ENCODE data around the gene NFATC3.

Gene NFATC3

DNA sequence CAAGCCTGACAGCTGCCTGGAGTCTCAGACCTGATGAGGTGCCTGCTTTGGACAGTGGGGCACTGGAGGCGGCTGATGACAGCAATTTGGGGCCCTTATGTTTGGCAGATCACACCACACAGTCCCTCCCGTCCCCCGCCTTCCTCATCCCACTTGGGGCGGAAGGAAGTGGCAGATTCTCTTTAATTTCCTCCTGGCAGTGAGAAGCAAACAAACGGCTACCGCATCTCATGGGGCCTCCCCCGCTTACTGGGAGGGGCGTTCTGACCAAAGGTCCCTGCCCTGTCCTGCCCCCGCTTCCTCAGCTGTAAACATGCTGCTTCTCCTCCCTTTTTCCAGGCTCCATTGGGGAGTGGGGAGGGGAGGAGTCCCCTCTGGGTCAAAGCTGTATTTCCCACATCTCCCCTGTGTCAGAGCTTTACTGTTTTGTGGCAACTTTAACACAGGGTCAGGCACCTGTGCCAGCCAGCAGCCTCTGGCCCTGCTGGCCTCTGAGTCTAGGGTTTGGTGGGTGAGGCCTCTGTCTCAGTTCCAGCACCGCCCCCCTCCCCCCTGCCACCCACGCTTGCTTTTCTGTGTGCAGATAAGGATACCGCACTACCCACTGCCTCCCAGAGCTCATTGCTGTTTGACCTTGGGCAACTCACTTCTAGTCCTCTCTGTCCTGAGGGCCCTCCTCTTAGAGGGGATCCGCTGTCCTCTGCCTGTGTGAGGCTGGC, 5.4 kb upstream of the NFATC3 start:
- Mint-ChIP-seq H3K9me3 (no peaks in the 10 kb centered on the region), H3K4me1 (peaks cover 88% of the 10 kb centered on the region), H3K4me3 (peak overlapping the region; percentile 49), H3K27ac (peak overlapping the region; percentile 67), H3K36me3 (peaks cover 31% of the 10 kb centered on the region), H3K27me3 (no peaks in the 10 kb centered on the region)
- ATAC-seq: peak; percentile 66

GRCh38 chr16:68081861-68082628, 3.1 kb upstream of the NFATC3 start:
- Mint-ChIP-seq H3K4me3 (no peak overlapping the region), H3K4me1 (peaks cover 75% of the 10 kb centered on the region), H3K9me3 (no peaks in the 10 kb centered on the region), H3K36me3 (peaks cover 14% of the 10 kb centered on the region), H3K27me3 (no peaks in the 10 kb centered on the region), H3K27ac (peak overlapping the region; percentile 67)
- no peak for ATAC-seq

DNA sequence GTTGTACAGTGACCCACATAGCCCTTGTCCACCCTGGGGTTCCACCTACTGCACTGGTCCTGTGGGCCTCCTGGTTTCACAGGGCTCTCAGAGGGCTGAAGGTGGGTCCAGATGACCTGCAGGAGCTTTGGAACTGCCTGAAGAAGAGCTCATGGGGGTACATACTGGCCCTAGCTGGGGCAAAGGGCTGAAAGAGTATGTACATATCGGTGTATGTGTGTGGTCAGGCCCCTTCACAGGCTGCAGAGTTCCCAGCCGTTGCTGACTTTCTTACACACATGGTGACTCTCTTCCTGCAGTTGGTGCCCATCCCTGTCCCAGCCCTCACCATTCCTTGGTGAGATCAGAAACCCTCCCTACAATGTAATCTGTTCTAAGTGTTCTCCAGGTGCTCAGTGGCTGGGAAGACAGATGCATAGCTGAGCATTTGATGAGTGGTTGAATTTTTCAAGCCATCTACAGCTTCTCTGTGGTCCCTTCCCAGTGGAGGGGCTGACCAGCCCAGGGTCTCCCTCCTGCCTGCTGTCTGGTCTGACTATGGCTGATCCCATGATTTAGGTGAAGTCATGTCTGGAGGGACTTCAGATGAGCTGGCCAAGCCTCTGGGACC, 2.4 kb upstream of the NFATC3 start:
- peaks cover 11% of the 10 kb centered on the region for H3K36me3 Mint-ChIP-seq
- peak overlapping the region; percentile 67 for H3K27ac Mint-ChIP-seq

GRCh38 chr16:68083239-68083781, 1.9 kb upstream of the NFATC3 start:
- no peaks in the 10 kb centered on the region for H3K27me3 Mint-ChIP-seq
- peaks cover 5% of the 10 kb centered on the region for H3K36me3 Mint-ChIP-seq
- no peak overlapping the region for H3K4me3 Mint-ChIP-seq
- no peaks in the 10 kb centered on the region for H3K9me3 Mint-ChIP-seq
- peaks cover 67% of the 10 kb centered on the region for H3K4me1 Mint-ChIP-seq
- no peak for ATAC-seq
- H3K27ac Mint-ChIP-seq: peak overlapping the region; percentile 67

More for the DNA sequence above, 2.4 kb upstream of the NFATC3 start:
- Mint-ChIP-seq H3K27me3 (no peaks in the 10 kb centered on the region), H3K4me1 (peaks cover 73% of the 10 kb centered on the region), H3K9me3 (no peaks in the 10 kb centered on the region), H3K4me3 (no peak overlapping the region)
- ATAC-seq: no peak

DNA sequence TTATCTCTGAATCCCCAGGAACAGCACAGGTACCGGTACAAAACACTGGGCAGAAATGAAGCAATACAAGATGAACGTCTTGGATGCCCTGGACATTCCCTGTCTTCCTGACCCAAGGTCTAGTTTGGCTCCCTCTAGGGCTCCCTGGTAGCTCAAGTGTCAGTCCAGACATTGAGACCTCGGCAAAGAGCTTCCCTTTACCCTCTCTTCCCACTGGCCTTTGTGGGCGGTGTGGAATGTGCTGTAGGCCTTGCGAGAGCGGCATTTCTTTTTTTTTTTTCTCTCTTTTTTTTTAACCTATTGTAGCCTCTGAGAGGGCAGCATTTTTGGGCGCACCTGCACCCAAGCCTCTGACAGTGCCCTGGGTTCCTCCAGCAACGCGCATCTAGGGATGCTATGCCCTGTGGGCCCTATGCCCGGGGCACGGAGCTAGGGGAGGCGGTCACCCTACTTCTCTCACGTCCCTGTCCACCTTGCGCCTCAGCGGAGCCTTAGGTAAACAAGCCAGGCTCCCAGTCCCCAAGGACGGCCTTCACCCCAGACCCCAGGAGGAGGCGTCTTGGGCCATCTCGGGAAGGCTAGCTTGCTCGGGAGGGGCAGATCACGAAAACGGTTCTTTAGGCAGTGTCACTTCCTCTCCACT, 1.2 kb upstream of the NFATC3 start:
- Mint-ChIP-seq H3K27me3 (no peaks in the 10 kb centered on the region), H3K4me3 (peak overlapping the region; percentile 85), H3K9me3 (no peaks in the 10 kb centered on the region), H3K4me1 (peaks cover 67% of the 10 kb centered on the region), H3K27ac (peak overlapping the region; percentile 67), H3K36me3 (no peaks in the 10 kb centered on the region)
- no peak for ATAC-seq

GRCh38 chr16:68084504-68085258, 489 bp upstream of the NFATC3 start:
- Mint-ChIP-seq H3K9me3 (no peaks in the 10 kb centered on the region), H3K36me3 (no peaks in the 10 kb centered on the region), H3K4me1 (peaks cover 67% of the 10 kb centered on the region), H3K4me3 (peak overlapping the region; percentile 85), H3K27ac (peak overlapping the region; percentile 67), H3K27me3 (no peaks in the 10 kb centered on the region)
- ATAC-seq: peak; percentile 84

- no peaks in the 10 kb centered on the region for H3K36me3 Mint-ChIP-seq
- no peaks in the 10 kb centered on the region for H3K9me3 Mint-ChIP-seq
- H3K4me1 Mint-ChIP-seq: peaks cover 70% of the 10 kb centered on the region
- no peak for ATAC-seq
- H3K27ac Mint-ChIP-seq: peak overlapping the region; percentile 67
- H3K4me3 Mint-ChIP-seq: peak overlapping the region; percentile 85
- no peaks in the 10 kb centered on the region for H3K27me3 Mint-ChIP-seq
These were observed 1.2 kb downstream of the NFATC3 start for GRCh38 chr16:68086336-68086841.

DNA sequence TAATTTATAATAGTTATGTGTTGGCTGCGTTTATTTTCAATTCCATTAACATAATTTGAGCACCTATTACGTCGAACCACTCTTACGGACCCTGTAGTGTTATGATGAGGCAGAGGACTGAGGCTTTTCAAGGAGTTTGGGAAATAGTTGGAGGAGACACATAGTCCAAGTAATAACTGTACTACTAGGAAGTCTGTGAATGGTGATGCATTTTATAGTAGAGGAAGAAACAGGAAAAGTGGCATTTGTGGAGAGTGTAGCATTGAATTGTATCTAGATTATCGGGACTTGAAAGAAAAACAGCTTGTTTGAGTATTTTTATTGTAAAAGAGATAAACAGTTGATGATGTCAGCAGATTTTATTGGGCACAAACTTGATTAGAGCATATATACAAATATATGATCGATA, 1.7 kb downstream of the NFATC3 start:
- H3K27ac Mint-ChIP-seq: peak overlapping the region; percentile 67
- peaks cover 70% of the 10 kb centered on the region for H3K4me1 Mint-ChIP-seq
- no peaks in the 10 kb centered on the region for H3K36me3 Mint-ChIP-seq
- no peaks in the 10 kb centered on the region for H3K27me3 Mint-ChIP-seq
- H3K9me3 Mint-ChIP-seq: no peaks in the 10 kb centered on the region
- no peak for ATAC-seq
- H3K4me3 Mint-ChIP-seq: peak overlapping the region; percentile 85

DNA sequence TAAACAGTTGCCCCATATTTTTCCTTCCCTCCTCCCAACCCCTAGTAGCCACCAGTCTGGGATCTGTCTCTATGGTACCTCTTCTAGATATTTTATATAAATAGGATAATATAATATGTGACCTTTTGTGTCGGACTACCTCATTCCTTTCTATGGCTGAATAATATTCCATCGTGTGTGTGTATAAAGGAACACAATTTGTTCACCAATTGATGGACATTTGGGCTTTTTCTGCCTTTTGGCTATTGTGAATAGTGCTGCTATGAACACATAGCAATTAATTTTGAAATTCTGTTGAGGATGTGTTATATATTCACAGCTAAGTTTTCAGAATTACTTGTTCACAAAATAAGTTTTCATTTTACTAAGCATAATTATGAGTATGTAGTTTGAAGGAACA, 2.5 kb downstream of the NFATC3 start:
- Mint-ChIP-seq H3K4me3 (peak overlapping the region; percentile 29), H3K4me1 (peaks cover 66% of the 10 kb centered on the region), H3K27me3 (no peaks in the 10 kb centered on the region), H3K27ac (no peak overlapping the region), H3K9me3 (no peaks in the 10 kb centered on the region), H3K36me3 (no peaks in the 10 kb centered on the region)
- no peak for ATAC-seq

- no peaks in the 10 kb centered on the region for H3K9me3 Mint-ChIP-seq
- H3K36me3 Mint-ChIP-seq: no peaks in the 10 kb centered on the region
- peak overlapping the region; percentile 6 for H3K27ac Mint-ChIP-seq
- H3K27me3 Mint-ChIP-seq: no peaks in the 10 kb centered on the region
- peak overlapping the region; percentile 57 for H3K4me3 Mint-ChIP-seq
- no peak for ATAC-seq
- H3K4me1 Mint-ChIP-seq: peaks cover 65% of the 10 kb centered on the region
These were observed 3.2 kb downstream of the NFATC3 start for GRCh38 chr16:68088130-68088972.

DNA sequence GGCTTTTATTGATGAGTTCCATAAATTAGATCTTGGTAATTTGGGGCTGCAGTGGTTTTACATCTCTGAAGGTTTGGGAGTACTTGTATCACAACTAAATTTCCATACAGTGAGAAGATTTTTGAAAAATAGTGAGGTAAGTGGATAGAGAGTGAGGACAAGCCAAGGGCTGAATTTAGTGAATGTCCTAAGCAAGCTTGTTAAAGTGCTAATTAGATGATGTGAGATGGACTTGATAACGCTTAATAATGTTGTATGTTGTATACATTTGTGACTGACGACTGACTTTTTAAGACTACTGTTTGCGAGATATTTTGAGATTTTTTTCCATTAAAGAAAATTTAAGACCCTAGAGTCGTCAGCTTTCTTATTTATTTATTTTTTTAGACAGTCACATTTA, 3.9 kb downstream of the NFATC3 start:
- Mint-ChIP-seq H3K27ac (peak overlapping the region; percentile 6), H3K9me3 (no peaks in the 10 kb centered on the region), H3K4me1 (peaks cover 63% of the 10 kb centered on the region), H3K27me3 (no peaks in the 10 kb centered on the region), H3K4me3 (peak overlapping the region; percentile 57), H3K36me3 (no peaks in the 10 kb centered on the region)
- no peak for ATAC-seq

GRCh38 chr16:68090130-68090529, 5.0 kb downstream of the NFATC3 start:
- H3K27ac Mint-ChIP-seq: peak overlapping the region; percentile 86
- no peaks in the 10 kb centered on the region for H3K36me3 Mint-ChIP-seq
- H3K4me3 Mint-ChIP-seq: peak overlapping the region; percentile 67
- H3K4me1 Mint-ChIP-seq: peaks cover 69% of the 10 kb centered on the region
- no peaks in the 10 kb centered on the region for H3K27me3 Mint-ChIP-seq
- ATAC-seq: no peak
- H3K9me3 Mint-ChIP-seq: no peaks in the 10 kb centered on the region

GRCh38 chr16:68090533-68090932, 5.4 kb downstream of the NFATC3 start:
- peaks cover 73% of the 10 kb centered on the region for H3K4me1 Mint-ChIP-seq
- peak overlapping the region; percentile 86 for H3K27ac Mint-ChIP-seq
- H3K27me3 Mint-ChIP-seq: no peaks in the 10 kb centered on the region
- no peaks in the 10 kb centered on the region for H3K9me3 Mint-ChIP-seq
- no peak for ATAC-seq
- peak overlapping the region; percentile 55 for H3K4me3 Mint-ChIP-seq
- no peaks in the 10 kb centered on the region for H3K36me3 Mint-ChIP-seq
